Esophagus squamous epithelium (tissue), 4 donors: ENCODE measurements around the gene RNF150.

ENCODE experiments used
- POLR2A ChIP-seq, 4 donors: fragments of 450-650 bp; IDR thresholded peaks; one replicate each; pipeline ENCODE4 v1.6.1; 2017; ENCODE audit warnings: antibody characterized with exemption in 4 of 4, mild to moderate bottlenecking in 4 of 4, moderate library complexity in 3 of 4
- TF ChIP-seq, protein P1 (sequence below), 6 experiments: fragments of 450-650 bp in 4 of 6; fragments of 200-600 bp in 2 of 6; sonication (generic) in 2 of 6; IDR thresholded peaks; one replicate each; pipeline ENCODE4 v1.5.1; 2016 to 2019; ENCODE audit warnings: antibody characterized with exemption in 6 of 6, mild to moderate bottlenecking in 4 of 6, moderate library complexity in 4 of 6

DNA sequence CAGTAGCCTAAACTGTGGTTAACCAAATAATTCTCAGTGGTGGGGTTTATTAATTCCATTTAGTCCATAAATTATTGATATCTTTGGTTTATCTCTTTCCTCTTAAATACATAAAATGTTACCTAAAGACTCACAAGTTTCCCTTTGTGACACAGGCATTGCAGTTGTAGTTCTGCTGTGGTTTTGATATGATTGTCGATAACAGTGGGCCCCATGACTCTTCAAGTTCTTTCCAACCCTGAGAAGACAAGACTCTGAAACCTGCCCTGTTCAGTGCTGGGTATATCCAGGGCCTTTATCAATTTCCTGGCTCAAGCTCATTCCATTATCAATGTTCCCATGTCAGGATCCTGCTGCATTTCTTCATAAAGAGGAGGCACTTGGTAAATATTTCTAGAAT, 259.2 kb downstream of the RNF150 start:
- no peak for TF ChIP-seq POLR2A (IDR thresholded peaks at IDR 0.05)
- TF ChIP-seq, protein P1, sequence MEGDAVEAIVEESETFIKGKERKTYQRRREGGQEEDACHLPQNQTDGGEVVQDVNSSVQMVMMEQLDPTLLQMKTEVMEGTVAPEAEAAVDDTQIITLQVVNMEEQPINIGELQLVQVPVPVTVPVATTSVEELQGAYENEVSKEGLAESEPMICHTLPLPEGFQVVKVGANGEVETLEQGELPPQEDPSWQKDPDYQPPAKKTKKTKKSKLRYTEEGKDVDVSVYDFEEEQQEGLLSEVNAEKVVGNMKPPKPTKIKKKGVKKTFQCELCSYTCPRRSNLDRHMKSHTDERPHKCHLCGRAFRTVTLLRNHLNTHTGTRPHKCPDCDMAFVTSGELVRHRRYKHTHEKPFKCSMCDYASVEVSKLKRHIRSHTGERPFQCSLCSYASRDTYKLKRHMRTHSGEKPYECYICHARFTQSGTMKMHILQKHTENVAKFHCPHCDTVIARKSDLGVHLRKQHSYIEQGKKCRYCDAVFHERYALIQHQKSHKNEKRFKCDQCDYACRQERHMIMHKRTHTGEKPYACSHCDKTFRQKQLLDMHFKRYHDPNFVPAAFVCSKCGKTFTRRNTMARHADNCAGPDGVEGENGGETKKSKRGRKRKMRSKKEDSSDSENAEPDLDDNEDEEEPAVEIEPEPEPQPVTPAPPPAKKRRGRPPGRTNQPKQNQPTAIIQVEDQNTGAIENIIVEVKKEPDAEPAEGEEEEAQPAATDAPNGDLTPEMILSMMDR (IDR thresholded peaks at IDR 0.05) = no peak
